ENCODE data around the gene OR8K5.
"Not testable (repeated sequence)": the region's sequence is repeated elsewhere in the genome, so short reads cannot be mapped to it uniquely, and the experiment has no call there.

The OR8K5 gene

DNA sequence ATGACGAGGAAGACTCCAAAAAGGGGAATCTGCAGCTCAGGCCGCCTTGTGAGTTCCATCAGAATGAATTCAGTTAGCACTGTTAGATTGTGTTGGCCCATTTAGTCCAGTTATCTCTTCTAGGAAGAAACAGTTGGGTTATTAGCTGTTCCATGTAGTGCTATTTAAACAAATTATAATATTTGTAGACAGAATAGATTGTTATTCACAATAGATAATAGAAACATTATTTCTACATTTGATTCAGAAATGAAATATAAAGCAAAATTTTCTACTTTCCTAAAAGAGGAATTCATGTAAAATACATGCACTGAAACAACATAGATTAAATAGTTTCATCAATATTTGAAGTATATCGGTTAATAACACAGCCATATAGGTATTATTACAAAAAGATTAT is at the start of gene OR8K5:
OR8K5 (minus strand) TSS at position 101 of the 400 bp plus-strand sequence; CDS start at position 101, 0 bp downstream.
- no peak for DNase-seq (ENCODE audit: low read depth, low spot score)
- H3K27ac ChIP-seq = no peak within 1 kb of the TSS

DNA sequence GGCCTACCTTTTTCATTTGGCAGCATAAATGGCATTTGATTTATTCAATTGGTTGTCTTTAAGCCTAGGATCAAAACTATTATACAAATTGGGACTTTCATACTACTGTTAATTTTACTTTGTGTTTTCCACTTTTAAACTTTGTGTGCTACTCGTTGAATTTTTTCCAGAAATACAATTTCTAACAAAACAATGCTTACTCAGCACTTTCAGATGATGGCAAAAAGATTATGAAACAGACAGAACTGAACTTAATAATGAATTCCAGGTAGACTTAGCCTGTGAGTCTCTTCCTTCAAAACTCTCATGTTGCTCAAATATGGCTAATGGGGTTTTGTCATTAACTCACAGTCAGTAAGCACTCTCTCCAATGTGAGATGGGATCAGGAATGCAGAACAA is 47.7 kb upstream of the OR8K5 start:
- H3K27ac ChIP-seq = no peak overlapping the region
- DNase-seq (ENCODE audit: low read depth, low spot score) = no peak

- no peak overlapping the region for H3K27ac ChIP-seq
- no peak for DNase-seq (ENCODE audit: low read depth, low spot score)
Measured at GRCh38 chr11:56197367-56197766, 37.2 kb upstream of the OR8K5 start.

- no peak overlapping the region for H3K27ac ChIP-seq
- no peak for DNase-seq (ENCODE audit: low read depth, low spot score)
Measured at GRCh38 chr11:56196705-56197104, 36.6 kb upstream of the OR8K5 start.

DNA sequence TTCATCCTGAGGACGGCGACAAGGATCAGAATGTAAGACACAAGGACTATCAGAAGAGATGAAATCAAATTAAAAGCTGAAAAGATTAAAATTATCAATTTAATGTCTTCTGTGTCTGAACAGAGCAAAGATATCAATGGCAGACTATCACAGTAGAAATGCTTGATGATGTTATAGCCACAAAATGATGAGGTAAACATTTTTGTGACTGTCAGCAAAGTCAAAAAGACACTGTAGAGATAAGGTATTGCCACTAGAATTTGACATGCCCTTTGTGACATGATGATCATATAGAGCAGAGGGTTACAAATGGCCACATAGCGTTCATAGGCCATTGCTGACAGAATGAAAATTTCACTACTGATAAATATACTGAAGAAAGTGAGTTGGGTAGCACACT is 28.5 kb upstream of the OR8K5 start:
- DNase-seq (ENCODE audit: low read depth, low spot score) = no peak

GRCh38 chr11:56183459-56183858 is 23.3 kb upstream of the OR8K5 start:
- H3K27ac ChIP-seq = no peak overlapping the region
- no peak for DNase-seq (ENCODE audit: low read depth, low spot score)

More for the DNA sequence above, 28.5 kb upstream of the OR8K5 start:
- no peak overlapping the region for H3K27ac ChIP-seq

GRCh38 chr11:56176318-56176717 is 16.2 kb upstream of the OR8K5 start, which contains the start of gene OR5J2:
Gene OR5J2 (plus strand): TSS chr11:56176618. CDS start chr11:56176618, 0 bp downstream.
- no peak for DNase-seq (ENCODE audit: low read depth, low spot score)
- H3K27ac ChIP-seq = no peak within 1 kb of the TSS

DNA sequence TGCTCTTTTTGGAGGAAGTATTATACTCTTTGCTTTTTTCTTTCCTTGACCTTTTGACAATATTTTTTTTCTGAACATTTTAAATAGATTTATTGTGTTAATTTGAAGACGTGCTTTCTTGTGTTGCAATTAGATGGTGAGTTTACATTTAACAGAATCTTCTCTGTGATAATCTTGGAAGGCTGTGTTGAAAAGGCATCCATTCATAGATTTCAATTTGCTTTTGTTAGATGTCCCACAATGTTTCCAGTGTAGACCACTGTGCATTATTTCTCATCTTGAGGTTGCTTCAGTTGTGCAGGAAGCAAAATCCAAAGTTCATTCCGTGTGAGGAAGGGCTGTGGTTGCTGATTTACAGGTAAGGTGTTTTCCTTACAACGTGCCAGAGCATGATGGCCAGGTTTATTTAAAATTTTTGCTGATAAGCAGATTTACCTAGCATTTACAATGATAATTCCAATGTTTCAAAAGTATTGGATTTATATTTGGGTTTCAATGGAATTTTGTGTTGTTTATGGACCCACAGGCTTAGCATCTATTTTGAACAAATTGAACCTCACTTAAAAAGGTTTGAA is 12.2 kb upstream of the OR8K5 start:
- no peak for DNase-seq (ENCODE audit: low read depth, low spot score)
- H3K27ac ChIP-seq = no peak overlapping the region

DNA sequence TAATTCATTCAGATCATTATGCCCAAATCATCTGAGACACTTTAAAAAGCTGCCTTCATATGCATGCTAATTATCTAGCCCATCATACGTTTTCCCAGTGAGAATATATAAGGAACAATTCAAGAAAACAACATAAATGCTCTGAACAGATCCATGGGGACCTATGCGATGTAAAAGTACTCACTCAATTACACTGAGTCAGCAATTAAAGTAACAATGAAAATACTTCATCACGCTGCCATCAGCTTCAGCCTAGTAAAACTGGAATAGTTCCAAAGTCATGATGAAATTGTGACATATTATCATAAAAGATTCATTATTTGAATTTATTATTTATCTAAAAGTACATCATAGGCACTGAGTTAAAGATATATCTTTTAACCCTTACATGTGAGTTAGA is 3.7 kb upstream of the OR8K5 start:
- no peak for DNase-seq (ENCODE audit: low read depth, low spot score)
- H3K27ac ChIP-seq = no peak overlapping the region

- H3K27ac ChIP-seq = no peak overlapping the region
- DNase-seq (ENCODE audit: low read depth, low spot score) = no peak
Measured at GRCh38 chr11:56152333-56152732, 7.8 kb downstream of the OR8K5 start.

GRCh38 chr11:56151376-56151775 is 8.7 kb downstream of the OR8K5 start:
- no peak for DNase-seq (ENCODE audit: low read depth, low spot score)
- no peak overlapping the region for H3K27ac ChIP-seq

DNA sequence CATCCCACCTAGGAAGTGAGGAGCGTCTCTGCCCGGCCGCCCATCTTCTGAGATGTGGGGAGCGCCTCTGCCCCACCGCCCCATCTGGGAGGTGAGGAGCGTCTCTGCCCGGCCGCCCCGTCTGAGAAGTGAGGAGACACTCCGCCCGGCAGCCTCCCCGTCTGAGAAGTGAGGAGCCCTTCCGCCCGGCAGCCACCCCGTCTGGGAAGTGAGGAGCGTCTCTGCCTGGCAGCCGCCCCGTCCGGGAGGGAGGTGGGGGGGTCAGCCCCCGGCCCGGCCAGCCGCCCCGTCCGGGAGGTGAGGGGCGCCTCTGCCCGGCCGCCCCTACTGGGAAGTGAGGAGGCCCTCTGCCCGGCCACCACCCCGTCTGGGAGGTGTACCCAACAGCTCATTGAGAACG is 16.4 kb downstream of the OR8K5 start:
- not testable (repeated sequence) for H3K27ac ChIP-seq; DNase-seq (ENCODE audit: low read depth, low spot score)

GRCh38 chr11:56140151-56140661 is 19.9 kb downstream of the OR8K5 start, which contains the start of gene OR8J3:
Gene OR8J3 (minus strand): TSS chr11:56140201. CDS start chr11:56137718, 2,483 bp downstream.
- DNase-seq (ENCODE audit: low read depth, low spot score) = no peak
- no peak within 1 kb of the TSS for H3K27ac ChIP-seq

DNA sequence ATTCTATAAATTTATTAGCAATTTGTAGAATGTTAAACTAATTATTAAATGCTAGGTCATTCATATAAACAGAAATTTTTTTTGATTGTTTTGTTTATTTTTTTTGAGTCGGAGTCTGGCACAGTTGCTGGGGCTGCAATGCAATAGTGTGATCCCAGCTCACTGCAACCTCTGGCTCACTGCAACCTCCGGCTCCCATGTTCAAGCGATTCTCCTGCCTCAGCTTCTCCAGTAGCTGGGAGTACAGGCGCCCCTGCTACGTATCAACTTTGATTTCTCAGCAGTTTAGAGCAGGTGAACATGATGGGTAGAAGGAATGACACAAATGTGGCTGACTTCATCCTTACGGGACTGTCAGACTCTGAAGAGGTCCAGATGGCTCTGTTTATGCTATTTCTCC is 38.0 kb downstream of the OR8K5 start, which contains the start of gene OR8H3:
OR8H3 (plus strand) TSS at position 301 of the 400 bp plus-strand sequence; CDS start at position 301, 0 bp downstream.
- DNase-seq (ENCODE audit: low read depth, low spot score) = no peak
- no peak within 1 kb of the TSS for H3K27ac ChIP-seq

Measured in epithelial cell of prostate (primary cell).